Measurements from ENCODE around the gene DNLZ. TPM values are rescaled to one million over a fixed set of nuclear protein-coding genes. Genes with fewer than 3 reads are reported as not detected.
A peak's percentile ranks its signal among the peaks of the same experiment; 100 is the strongest.

The DNLZ gene
- total RNA-seq, 1 donor from 2014 or later: 40.2 TPM

- DNase-seq (peak; percentile 32), ATAC-seq (no peak)
- intact Hi-C loops (cut with micrococcal nuclease): no loop called here
These were observed 25.0 kb downstream of the DNLZ start for GRCh38 chr9:136338511-136338910.

GRCh38 chr9:136337416-136338395 lies 25.8 kb downstream of the DNLZ start:
- DNase-seq (peak; percentile 26), ATAC-seq (no peak)
- intact Hi-C loops (cut with micrococcal nuclease): no loop called here

- no peak for ATAC-seq
- DNase-seq: no peak
- intact Hi-C loops (cut with micrococcal nuclease): no loop called here
These were observed 26.7 kb downstream of the DNLZ start for GRCh38 chr9:136336881-136337280.

GRCh38 chr9:136336156-136336870 lies 27.2 kb downstream of the DNLZ start:
- peak; percentile 6 for ATAC-seq
- peak; percentile 61 for DNase-seq

GRCh38 chr9:136335296-136336155 lies 28.0 kb downstream of the DNLZ start:
- ATAC-seq: no peak
- no peak for DNase-seq
- intact Hi-C loops (cut with micrococcal nuclease): no loop called here

More at GRCh38 chr9:136336156-136336870, 27.2 kb downstream of the DNLZ start:
- intact Hi-C loops (cut with micrococcal nuclease): no loop called here

- DNase-seq (no peak), ATAC-seq (no peak)
- intact Hi-C loops (cut with micrococcal nuclease): no loop called here
These were observed 29.0 kb downstream of the DNLZ start for GRCh38 chr9:136334541-136334940.

GRCh38 chr9:136333486-136333885 lies 30.1 kb downstream of the DNLZ start:
- ATAC-seq (no peak), DNase-seq (peak; percentile 19)
- intact Hi-C loops (cut with micrococcal nuclease): no loop called here

- DNase-seq (peak; percentile 15), ATAC-seq (no peak)
- intact Hi-C loops (cut with micrococcal nuclease): no loop called here
These were observed 30.5 kb downstream of the DNLZ start for GRCh38 chr9:136333045-136333444.

- intact Hi-C loops (cut with micrococcal nuclease): no loop called here
- DNase-seq: peak; percentile 20
- ATAC-seq: no peak
These were observed 31.0 kb downstream of the DNLZ start for GRCh38 chr9:136332482-136332983.

- no peak for ATAC-seq
- DNase-seq: peak; percentile 24
- intact Hi-C loops (cut with micrococcal nuclease): no loop called here
These were observed 31.7 kb downstream of the DNLZ start for GRCh38 chr9:136331556-136332481.

GRCh38 chr9:136331030-136331429 lies 32.5 kb downstream of the DNLZ start:
- no peak for ATAC-seq
- DNase-seq: peak; percentile 19
- intact Hi-C loops (cut with micrococcal nuclease): no loop called here

- peak; percentile 24 for DNase-seq
- intact Hi-C loops (cut with micrococcal nuclease): no loop called here
These were observed 33.0 kb downstream of the DNLZ start for GRCh38 chr9:136330406-136330990.

GRCh38 chr9:136329636-136330405 lies 33.7 kb downstream of the DNLZ start:
- DNase-seq (peak; percentile 33), ATAC-seq (no peak)
- intact Hi-C loops (cut with micrococcal nuclease): no loop called here

More at GRCh38 chr9:136330406-136330990, 33.0 kb downstream of the DNLZ start:
- ATAC-seq: no peak

- intact Hi-C loops (cut with micrococcal nuclease): no loop called here
- ATAC-seq (no peak), DNase-seq (peak; percentile 38)
These were observed 34.3 kb downstream of the DNLZ start for GRCh38 chr9:136329211-136329627.

- peak; percentile 57 for DNase-seq
- peak; percentile 16 for ATAC-seq
- intact Hi-C loops (cut with micrococcal nuclease): no loop called here
These were observed 34.9 kb downstream of the DNLZ start for GRCh38 chr9:136328622-136329041.

GRCh38 chr9:136328011-136328621 lies 35.4 kb downstream of the DNLZ start:
- peak; percentile 57 for DNase-seq
- intact Hi-C loops (cut with micrococcal nuclease): no loop called here
- ATAC-seq: peak; percentile 2

Data from left ventricle myocardium superior (tissue), 1 donor.